GM18868 (cell line): ENCODE results near the gene FES.
"Not testable (repeated sequence)": the region's sequence is repeated elsewhere in the genome, so short reads cannot be mapped to it uniquely, and the experiment has no call there.

Experiments
- ATAC-seq: cut with Tn5 transposase; IDR thresholded peaks from one replicate; pipeline ENCODE4 v1.9.1; 2021; ENCODE audit warnings: mild to moderate bottlenecking, moderate library complexity; ENCODE audit not compliant: unreplicated experiment

The FES gene

GRCh38 chr15:90907838-90908507 lies 23.7 kb downstream of the FES start:
- ATAC-seq = no peak

GRCh38 chr15:90909449-90909848 lies 25.1 kb downstream of the FES start:
- not testable (repeated sequence) for ATAC-seq

GRCh38 chr15:90909976-90910375 lies 25.7 kb downstream of the FES start:
- ATAC-seq = no peak

GRCh38 chr15:90910441-90911301 lies 26.4 kb downstream of the FES start:
- no peak for ATAC-seq

GRCh38 chr15:90911302-90911623 lies 27.0 kb downstream of the FES start:
- no peak for ATAC-seq

- no peak for ATAC-seq
Observed at GRCh38 chr15:90911906-90912769, 27.8 kb downstream of the FES start.

- no peak for ATAC-seq
Observed at GRCh38 chr15:90912770-90913075, 28.4 kb downstream of the FES start.

- no peak for ATAC-seq
Observed at GRCh38 chr15:90913398-90913944, 29.2 kb downstream of the FES start.

GRCh38 chr15:90914305-90915080 lies 30.2 kb downstream of the FES start:
- no peak for ATAC-seq

GRCh38 chr15:90915216-90915807 lies 31.0 kb downstream of the FES start:
- ATAC-seq = no peak

GRCh38 chr15:90915808-90916440 lies 31.6 kb downstream of the FES start:
- no peak for ATAC-seq

- no peak for ATAC-seq
Observed at GRCh38 chr15:90916461-90916860, 32.2 kb downstream of the FES start.

GRCh38 chr15:90917569-90917968 lies 33.3 kb downstream of the FES start:
- no peak for ATAC-seq

GRCh38 chr15:90918034-90918788 lies 33.9 kb downstream of the FES start:
- no peak for ATAC-seq

- ATAC-seq = no peak
Observed at GRCh38 chr15:90918835-90919234, 34.5 kb downstream of the FES start.

- no peak for ATAC-seq
Observed at GRCh38 chr15:90921887-90922286, 37.6 kb downstream of the FES start.

GRCh38 chr15:90922712-90923322 lies 38.5 kb downstream of the FES start:
- ATAC-seq = peak; percentile 89

- peak; percentile 63 for ATAC-seq
Observed at GRCh38 chr15:90924375-90924774, 40.1 kb downstream of the FES start.

- ATAC-seq = not testable (repeated sequence)
Observed at GRCh38 chr15:90926766-90927165, 42.5 kb downstream of the FES start.
